ENCODE results near the gene HTRA1. TPM values are rescaled to one million over a fixed set of nuclear protein-coding genes. Genes with fewer than 3 reads are reported as not detected.

Gene HTRA1
- total RNA-seq, 4 donors from 2014 or later: 71.0 to 113 (median 84.1) TPM

DNA sequence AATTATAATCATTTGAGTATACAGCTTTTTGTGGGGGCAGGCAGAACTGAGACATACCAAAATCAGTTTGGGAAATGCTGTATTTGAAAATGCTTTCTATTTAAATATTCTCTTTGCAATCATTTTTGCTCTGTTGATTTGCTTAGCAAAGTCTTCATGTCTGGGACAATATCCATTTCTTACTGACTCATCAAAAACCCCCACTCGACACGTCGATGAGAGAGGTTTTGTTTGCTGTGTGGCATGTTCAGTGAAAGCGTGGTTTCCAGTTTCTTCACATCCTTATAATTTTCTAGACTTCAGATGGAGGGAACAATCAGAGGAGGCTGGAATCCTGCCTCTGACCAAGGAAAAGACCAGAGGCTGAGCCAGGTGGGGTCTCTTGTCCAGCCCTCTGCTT is 28.9 kb downstream of the HTRA1 start:
- WGBS, 2 donors: 50 to 51% methylated on average over 4 of the region's 4 CpGs
- H3K4me3 ChIP-seq (ENCODE audit: low read depth, poor library complexity, severe bottlenecking): no peak overlapping the region
- no peak for DNase-seq (ENCODE audit: low spot score in 2 of 2)
- TF ChIP-seq, protein P1, sequence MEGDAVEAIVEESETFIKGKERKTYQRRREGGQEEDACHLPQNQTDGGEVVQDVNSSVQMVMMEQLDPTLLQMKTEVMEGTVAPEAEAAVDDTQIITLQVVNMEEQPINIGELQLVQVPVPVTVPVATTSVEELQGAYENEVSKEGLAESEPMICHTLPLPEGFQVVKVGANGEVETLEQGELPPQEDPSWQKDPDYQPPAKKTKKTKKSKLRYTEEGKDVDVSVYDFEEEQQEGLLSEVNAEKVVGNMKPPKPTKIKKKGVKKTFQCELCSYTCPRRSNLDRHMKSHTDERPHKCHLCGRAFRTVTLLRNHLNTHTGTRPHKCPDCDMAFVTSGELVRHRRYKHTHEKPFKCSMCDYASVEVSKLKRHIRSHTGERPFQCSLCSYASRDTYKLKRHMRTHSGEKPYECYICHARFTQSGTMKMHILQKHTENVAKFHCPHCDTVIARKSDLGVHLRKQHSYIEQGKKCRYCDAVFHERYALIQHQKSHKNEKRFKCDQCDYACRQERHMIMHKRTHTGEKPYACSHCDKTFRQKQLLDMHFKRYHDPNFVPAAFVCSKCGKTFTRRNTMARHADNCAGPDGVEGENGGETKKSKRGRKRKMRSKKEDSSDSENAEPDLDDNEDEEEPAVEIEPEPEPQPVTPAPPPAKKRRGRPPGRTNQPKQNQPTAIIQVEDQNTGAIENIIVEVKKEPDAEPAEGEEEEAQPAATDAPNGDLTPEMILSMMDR (IDR thresholded peaks at IDR 0.05): no peak
- no peak for TF ChIP-seq POLR2A (IDR thresholded peaks at IDR 0.05)
- intact Hi-C loops (cut with DNase I; ENCODE audit: low total_unique reads): no loop called here

DNA sequence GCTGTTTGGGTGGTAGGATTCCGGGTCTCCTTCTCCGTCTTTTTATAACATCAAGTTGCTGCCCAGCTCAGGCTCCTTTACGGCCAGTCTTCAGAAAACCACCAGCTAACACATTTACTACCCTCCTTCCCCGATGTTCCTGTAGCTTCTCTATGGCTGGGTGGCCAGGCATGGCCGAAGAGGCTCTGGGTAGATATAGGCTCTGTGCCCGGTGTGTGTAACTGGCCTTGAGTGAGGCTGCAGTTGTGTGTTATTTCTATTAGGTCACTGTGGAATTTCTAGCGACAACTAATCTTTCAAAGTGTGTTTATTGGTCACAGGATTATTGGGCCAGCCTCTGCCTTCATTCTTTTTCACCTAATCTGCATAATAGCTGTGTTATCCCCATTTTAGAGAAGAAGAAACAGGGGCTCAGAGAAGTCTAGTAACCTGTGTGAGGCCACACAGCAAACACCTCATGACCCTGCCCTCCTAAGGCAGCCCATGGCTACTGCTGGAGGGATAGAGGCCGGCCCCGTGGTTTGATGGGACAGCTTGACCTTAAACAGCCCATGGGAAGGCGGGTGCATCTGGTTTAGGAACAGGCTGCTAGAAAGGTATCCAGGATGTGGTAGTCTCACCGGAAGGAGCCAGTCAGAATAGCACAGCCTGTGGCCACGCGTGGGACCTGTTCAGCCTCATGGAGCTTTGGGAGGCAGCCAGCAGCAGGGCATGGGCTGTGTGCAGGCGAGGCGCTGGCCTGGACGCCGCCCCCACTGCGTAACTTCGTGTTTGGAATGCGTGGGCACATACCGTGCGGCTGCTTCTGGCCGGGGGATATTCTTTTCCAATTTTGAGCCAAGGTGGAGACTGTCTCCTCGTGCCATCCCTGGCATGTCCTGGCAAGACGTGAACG is 29.7 kb downstream of the HTRA1 start:
- H3K4me3 ChIP-seq (ENCODE audit: low read depth, poor library complexity, severe bottlenecking): no peak overlapping the region
- WGBS, 2 donors: 53 to 55% methylated on average over 26 of the region's 26 CpGs
- intact Hi-C loops (cut with DNase I; ENCODE audit: low total_unique reads): no loop called here
- TF ChIP-seq POLR2A (IDR thresholded peaks at IDR 0.05): no peak
- TF ChIP-seq, protein P1 (IDR thresholded peaks at IDR 0.05): no peak
- DNase-seq (ENCODE audit: low spot score in 2 of 2): peak in 1 of 2 donors; percentile 51

DNA sequence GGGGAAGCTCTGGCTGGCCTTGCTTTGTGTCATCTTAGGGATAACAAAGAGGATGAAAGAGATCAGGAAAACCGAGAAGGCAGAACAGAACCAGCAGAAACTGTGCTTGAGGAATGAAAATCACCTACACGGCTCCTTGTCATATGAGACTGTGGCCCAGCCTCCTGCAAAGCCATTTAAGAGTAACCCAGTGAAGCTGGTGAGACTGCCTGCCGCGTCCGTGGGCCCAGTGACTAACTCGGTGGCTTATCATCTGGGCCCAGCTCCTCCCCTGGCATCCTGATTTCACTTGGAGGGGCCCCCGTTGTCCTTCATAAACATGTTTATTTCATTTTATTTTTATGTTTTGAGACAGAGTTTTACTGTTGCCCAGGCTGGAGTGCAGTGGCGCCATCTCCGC is 30.7 kb downstream of the HTRA1 start:
- 60 to 74% methylated on average over 9 of the region's 9 CpGs for WGBS, 2 donors
- DNase-seq (ENCODE audit: low spot score in 2 of 2): no peak
- no peak for TF ChIP-seq POLR2A (IDR thresholded peaks at IDR 0.05)
- TF ChIP-seq, protein P1 (IDR thresholded peaks at IDR 0.05): no peak
- H3K4me3 ChIP-seq (ENCODE audit: low read depth, poor library complexity, severe bottlenecking): no peak overlapping the region
- intact Hi-C loops (cut with DNase I; ENCODE audit: low total_unique reads): no loop called here

DNA sequence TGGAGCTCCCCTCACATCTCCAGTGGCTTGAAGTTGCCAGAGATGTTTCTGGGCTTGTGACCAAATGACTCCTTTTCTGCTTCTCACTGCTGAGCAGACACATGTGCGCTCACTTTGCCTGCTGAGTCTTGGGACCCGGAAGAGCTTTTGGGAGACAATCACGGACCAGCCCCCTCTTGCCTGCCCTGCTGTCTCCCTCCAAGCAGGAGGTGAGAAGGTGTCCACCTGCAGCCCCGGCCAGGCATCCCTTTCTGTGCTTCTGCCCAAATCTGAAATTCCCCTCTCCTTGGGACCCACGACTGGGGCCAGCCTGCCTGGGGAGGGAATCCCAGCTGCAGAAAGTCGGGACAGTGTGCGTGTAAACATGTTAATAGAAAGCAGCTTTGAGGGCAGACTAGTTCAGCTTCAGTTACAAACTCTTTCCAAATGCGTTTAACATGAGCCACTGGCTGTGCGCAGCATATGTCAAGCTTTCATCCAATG is 31.7 kb downstream of the HTRA1 start:
- WGBS, 2 donors: 49 to 56% methylated on average over 9 of the region's 9 CpGs
- TF ChIP-seq POLR2A (IDR thresholded peaks at IDR 0.05): no peak
- TF ChIP-seq, protein P1 (IDR thresholded peaks at IDR 0.05): no peak
- DNase-seq (ENCODE audit: low spot score in 2 of 2): peak in 1 of 2 donors; percentile 61
- intact Hi-C loops (cut with DNase I; ENCODE audit: low total_unique reads): no loop called here
- no peak overlapping the region for H3K4me3 ChIP-seq (ENCODE audit: low read depth, poor library complexity, severe bottlenecking)

DNA sequence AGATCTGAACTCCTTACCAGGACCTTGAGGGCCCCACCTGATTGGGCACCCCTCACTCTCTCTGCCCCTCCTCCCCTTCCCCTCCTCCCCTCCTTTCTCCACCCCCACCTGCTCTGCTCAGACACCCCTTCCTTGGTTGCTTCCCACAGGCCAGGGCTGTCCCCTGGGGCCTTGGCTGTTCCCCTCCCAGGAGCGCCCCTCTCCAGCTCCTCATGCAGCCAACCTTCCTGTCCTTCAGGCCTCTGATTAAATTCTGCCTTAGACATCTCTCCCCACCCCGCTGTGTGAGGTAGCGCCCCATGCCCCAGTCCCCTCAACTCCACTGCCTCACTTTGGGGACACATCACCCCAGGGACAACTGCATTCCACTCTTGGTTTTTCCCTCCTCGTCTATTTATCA is 32.4 kb downstream of the HTRA1 start:
- TF ChIP-seq POLR2A (IDR thresholded peaks at IDR 0.05): no peak
- TF ChIP-seq, protein P1 (IDR thresholded peaks at IDR 0.05): no peak
- 82 to 91% methylated on average over 4 of the region's 4 CpGs for WGBS, 2 donors
- no peak overlapping the region for H3K4me3 ChIP-seq (ENCODE audit: low read depth, poor library complexity, severe bottlenecking)
- intact Hi-C loops (cut with DNase I; ENCODE audit: low total_unique reads): no loop called here
- no peak for DNase-seq (ENCODE audit: low spot score in 2 of 2)

Data from lower leg skin (tissue), 4 donors.